ENCODE measurements around the gene METTL21C. TPM values are rescaled to one million over a fixed set of nuclear protein-coding genes. Genes with fewer than 3 reads are reported as not detected.

Gene METTL21C
- total and polyA plus RNA-seq, 8 donors = 0.13 TPM; not detected in 7

GRCh38 chr13:102657630-102658029, 37.2 kb downstream of the METTL21C start:
- Histone ChIP-seq H3K36me3 (peaks cover 0 to 52% of the 10 kb centered on the region in 2 donors), H3K27me3 (no peaks in the 10 kb centered on the region), H3K4me3 (no peak overlapping the region), H3K27ac (no peak overlapping the region), H3K9me3 (no peaks in the 10 kb centered on the region), H3K4me1 (no peaks in the 10 kb centered on the region)
- TF ChIP-seq CTCF (IDR thresholded peaks at IDR 0.05) = no peak
- intact Hi-C loops (cut with DNase I) = no loop called here
- ATAC-seq (no peak), DNase-seq (no peak)

- TF ChIP-seq CTCF (IDR thresholded peaks at IDR 0.05) = no peak
Measured at GRCh38 chr13:102654756-102655155, 40.1 kb downstream of the METTL21C start.

GRCh38 chr13:102651892-102652291, 43.0 kb downstream of the METTL21C start:
- Histone ChIP-seq H3K4me1 (no peaks in the 10 kb centered on the region), H3K36me3 (peaks cover 0 to 55% of the 10 kb centered on the region in 2 donors), H3K27ac (no peak overlapping the region), H3K4me3 (no peak overlapping the region), H3K9me3 (no peaks in the 10 kb centered on the region), H3K27me3 (no peaks in the 10 kb centered on the region)
- no peak for DNase-seq
- intact Hi-C loops (cut with DNase I) = no loop called here
- ATAC-seq = no peak
- no peak for TF ChIP-seq CTCF (IDR thresholded peaks at IDR 0.05)

More at GRCh38 chr13:102654756-102655155, 40.1 kb downstream of the METTL21C start:
- Histone ChIP-seq H3K27ac (no peak overlapping the region), H3K4me1 (no peaks in the 10 kb centered on the region), H3K36me3 (peaks cover 0 to 51% of the 10 kb centered on the region in 2 donors), H3K4me3 (no peak overlapping the region), H3K9me3 (no peaks in the 10 kb centered on the region), H3K27me3 (no peaks in the 10 kb centered on the region)
- DNase-seq = no peak
- intact Hi-C loops (cut with DNase I) = no loop called here
- no peak for ATAC-seq

- H3K4me3 ChIP-seq = no peak overlapping the region
- no peaks in the 10 kb centered on the region for H3K9me3 ChIP-seq
- peaks cover 0 to 60% of the 10 kb centered on the region in 2 donors for H3K36me3 ChIP-seq
- no peak overlapping the region for H3K27ac ChIP-seq
- no peaks in the 10 kb centered on the region for H3K27me3 ChIP-seq
- no peak for TF ChIP-seq CTCF (IDR thresholded peaks at IDR 0.05)
- DNase-seq = no peak
- no peaks in the 10 kb centered on the region for H3K4me1 ChIP-seq
- ATAC-seq = peak; percentile 29
- intact Hi-C loops (cut with DNase I) = no loop called here
Measured at GRCh38 chr13:102651392-102651791, 43.5 kb downstream of the METTL21C start.

GRCh38 chr13:102650444-102650843, 44.4 kb downstream of the METTL21C start:
- no peak overlapping the region for H3K27ac ChIP-seq
- H3K4me3 ChIP-seq = no peak overlapping the region
- intact Hi-C loops (cut with DNase I) = no loop called here
- TF ChIP-seq CTCF (IDR thresholded peaks at IDR 0.05) = no peak
- no peaks in the 10 kb centered on the region for H3K9me3 ChIP-seq
- H3K36me3 ChIP-seq = peaks cover 0 to 61% of the 10 kb centered on the region in 2 donors
- ATAC-seq (no peak), DNase-seq (no peak)
- no peaks in the 10 kb centered on the region for H3K4me1 ChIP-seq
- H3K27me3 ChIP-seq = no peaks in the 10 kb centered on the region

All from left lung (tissue), 10 donors.